ENCODE results near the gene RNF180. TPM values are rescaled to one million over a fixed set of nuclear protein-coding genes. Genes with fewer than 3 reads are reported as not detected.

The RNF180 gene
- total and polyA plus RNA-seq, 4 donors: 1.1 to 13.7 (median 2.7) TPM

- no peaks in the 10 kb centered on the region for H3K27me3 ChIP-seq (ENCODE audit: control insufficient read depth in 4 of 4, insufficient read depth in 4 of 4, low read length in 3 of 4)
- H3K9me3 ChIP-seq (ENCODE audit: control insufficient read depth in 4 of 4, low read length in 3 of 4): no peaks in the 10 kb centered on the region
- no peaks in the 10 kb centered on the region for H3K36me3 ChIP-seq (ENCODE audit: control insufficient read depth in 4 of 4, insufficient read depth in 3 of 4, low read depth in 1 of 4, low read length in 3 of 4)
- no peak overlapping the region for H3K9ac ChIP-seq (ENCODE audit: low read depth in 1 of 2, low read length in 2 of 2)
- 38% methylated on average over 1 of the region's 1 CpG for WGBS
- TF ChIP-seq HNF4G (IDR thresholded peaks at IDR 0.05): no peak
- H3K4me1 ChIP-seq (ENCODE audit: control insufficient read depth in 4 of 4, insufficient read depth in 4 of 4, low read length in 3 of 4): no peaks in the 10 kb centered on the region
- no peak overlapping the region for H3K4me3 ChIP-seq (ENCODE audit: low read depth in 1 of 3, low read length in 3 of 3)
- no peak overlapping the region for H3K27ac ChIP-seq (ENCODE audit: low read depth in 1 of 2, low read length in 2 of 2)
- DNase-seq (ENCODE audit: low spot score): no peak
Observed at GRCh38 chr5:64308135-64308534, 142.5 kb downstream of the RNF180 start.

DNA sequence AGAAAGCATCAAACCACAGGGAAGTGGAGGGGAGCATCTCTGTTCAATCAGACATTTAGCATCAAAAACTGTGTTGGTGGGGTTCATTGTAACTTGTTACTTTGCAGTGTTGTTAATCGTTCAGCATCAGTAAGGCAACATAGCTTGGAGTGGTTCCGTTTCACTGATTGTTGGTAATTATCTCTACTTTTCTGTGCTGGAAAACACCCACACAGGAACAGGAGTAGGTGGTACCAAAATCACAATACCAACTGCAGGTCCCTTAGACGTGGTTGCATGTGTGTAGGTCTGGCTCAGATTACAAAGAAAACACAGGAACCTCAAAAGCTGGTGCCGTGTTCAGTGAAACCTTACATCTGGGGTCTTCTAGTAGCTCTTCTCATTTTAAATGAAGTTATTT lies 146.8 kb downstream of the RNF180 start:
- Histone ChIP-seq H3K9ac (ENCODE audit: low read depth in 1 of 2, low read length in 2 of 2) (no peak overlapping the region), H3K27me3 (ENCODE audit: control insufficient read depth in 4 of 4, insufficient read depth in 4 of 4, low read length in 3 of 4) (no peaks in the 10 kb centered on the region), H3K9me3 (ENCODE audit: control insufficient read depth in 4 of 4, low read length in 3 of 4) (no peaks in the 10 kb centered on the region), H3K4me3 (ENCODE audit: low read depth in 1 of 3, low read length in 3 of 3) (no peak overlapping the region), H3K4me1 (ENCODE audit: control insufficient read depth in 4 of 4, insufficient read depth in 4 of 4, low read length in 3 of 4) (no peaks in the 10 kb centered on the region), H3K36me3 (ENCODE audit: control insufficient read depth in 4 of 4, insufficient read depth in 3 of 4, low read depth in 1 of 4, low read length in 3 of 4) (no peaks in the 10 kb centered on the region), H3K27ac (ENCODE audit: low read depth in 1 of 2, low read length in 2 of 2) (no peak overlapping the region)
- DNase-seq (ENCODE audit: low spot score): no peak
- TF ChIP-seq SP1 (IDR thresholded peaks at IDR 0.05) (no peak), FOXA2 (IDR thresholded peaks at IDR 0.05) (no peak), FOXA1 (IDR thresholded peaks at IDR 0.05) (no peak), NR2F2 (IDR thresholded peaks at IDR 0.05) (no peak), HNF4G (IDR thresholded peaks at IDR 0.05) (no peak), YY1 (IDR thresholded peaks at IDR 0.05) (no peak), EGR1 (IDR thresholded peaks at IDR 0.05; ENCODE audit: low read depth in 2 of 2) (no peak), MAX (IDR thresholded peaks at IDR 0.05) (no peak), JUND (IDR thresholded peaks at IDR 0.05) (no peak), HNF4A (conservative IDR thresholded peaks at IDR 0.05) (no peak), RXRA (IDR thresholded peaks at IDR 0.05) (no peak), ZBTB33 (IDR thresholded peaks at IDR 0.05) (no peak), GABPA (IDR thresholded peaks at IDR 0.05 in 1 of 2, conservative IDR thresholded peaks at IDR 0.05 in 1 of 2) (no peak), RAD21 (IDR thresholded peaks at IDR 0.05) (no peak), CTCF (IDR thresholded peaks at IDR 0.05; ENCODE audit: low read depth, low read length, missing input control) (no peak), TAF1 (conservative IDR thresholded peaks at IDR 0.05) (no peak)
- TF ChIP-seq, protein P1, sequence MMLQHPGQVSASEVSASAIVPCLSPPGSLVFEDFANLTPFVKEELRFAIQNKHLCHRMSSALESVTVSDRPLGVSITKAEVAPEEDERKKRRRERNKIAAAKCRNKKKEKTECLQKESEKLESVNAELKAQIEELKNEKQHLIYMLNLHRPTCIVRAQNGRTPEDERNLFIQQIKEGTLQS (IDR thresholded peaks at IDR 0.05): no peak
- TF ChIP-seq, protein P2, sequence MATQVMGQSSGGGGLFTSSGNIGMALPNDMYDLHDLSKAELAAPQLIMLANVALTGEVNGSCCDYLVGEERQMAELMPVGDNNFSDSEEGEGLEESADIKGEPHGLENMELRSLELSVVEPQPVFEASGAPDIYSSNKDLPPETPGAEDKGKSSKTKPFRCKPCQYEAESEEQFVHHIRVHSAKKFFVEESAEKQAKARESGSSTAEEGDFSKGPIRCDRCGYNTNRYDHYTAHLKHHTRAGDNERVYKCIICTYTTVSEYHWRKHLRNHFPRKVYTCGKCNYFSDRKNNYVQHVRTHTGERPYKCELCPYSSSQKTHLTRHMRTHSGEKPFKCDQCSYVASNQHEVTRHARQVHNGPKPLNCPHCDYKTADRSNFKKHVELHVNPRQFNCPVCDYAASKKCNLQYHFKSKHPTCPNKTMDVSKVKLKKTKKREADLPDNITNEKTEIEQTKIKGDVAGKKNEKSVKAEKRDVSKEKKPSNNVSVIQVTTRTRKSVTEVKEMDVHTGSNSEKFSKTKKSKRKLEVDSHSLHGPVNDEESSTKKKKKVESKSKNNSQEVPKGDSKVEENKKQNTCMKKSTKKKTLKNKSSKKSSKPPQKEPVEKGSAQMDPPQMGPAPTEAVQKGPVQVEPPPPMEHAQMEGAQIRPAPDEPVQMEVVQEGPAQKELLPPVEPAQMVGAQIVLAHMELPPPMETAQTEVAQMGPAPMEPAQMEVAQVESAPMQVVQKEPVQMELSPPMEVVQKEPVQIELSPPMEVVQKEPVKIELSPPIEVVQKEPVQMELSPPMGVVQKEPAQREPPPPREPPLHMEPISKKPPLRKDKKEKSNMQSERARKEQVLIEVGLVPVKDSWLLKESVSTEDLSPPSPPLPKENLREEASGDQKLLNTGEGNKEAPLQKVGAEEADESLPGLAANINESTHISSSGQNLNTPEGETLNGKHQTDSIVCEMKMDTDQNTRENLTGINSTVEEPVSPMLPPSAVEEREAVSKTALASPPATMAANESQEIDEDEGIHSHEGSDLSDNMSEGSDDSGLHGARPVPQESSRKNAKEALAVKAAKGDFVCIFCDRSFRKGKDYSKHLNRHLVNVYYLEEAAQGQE (IDR thresholded peaks at IDR 0.05): no peak
- WGBS: 88% methylated on average over 4 of the region's 4 CpGs

Data from liver (tissue), 9 donors.